Kasumi-1 (cell line): ENCODE data around the gene RBM28.
"Not testable (repeated sequence)": the region's sequence is repeated elsewhere in the genome, so short reads cannot be mapped to it uniquely, and the experiment has no call there.

ENCODE experiments used
- DNase-seq, 2 experiments: peaks; one replicate each; lab custom pipeline; 2025; lab: John Stamatoyannopoulos, UW

The RBM28 gene

GRCh38 chr7:128281605-128282380 is 61.9 kb downstream of the RBM28 start:
- DNase-seq: no peak

- not testable (repeated sequence) for DNase-seq
These were observed 63.3 kb downstream of the RBM28 start for GRCh38 chr7:128280451-128280850.

- no peak for DNase-seq
These were observed 64.5 kb downstream of the RBM28 start for GRCh38 chr7:128279124-128279713.

- no peak for DNase-seq
These were observed 65.3 kb downstream of the RBM28 start for GRCh38 chr7:128278366-128278765.

- DNase-seq: no peak
These were observed 68.0 kb downstream of the RBM28 start for GRCh38 chr7:128275681-128276080.

GRCh38 chr7:128274884-128275603 is 68.7 kb downstream of the RBM28 start:
- DNase-seq: no peak

- no peak for DNase-seq
These were observed 69.3 kb downstream of the RBM28 start for GRCh38 chr7:128274246-128274883.

- no peak for DNase-seq
These were observed 71.7 kb downstream of the RBM28 start for GRCh38 chr7:128271942-128272481.

- no peak for DNase-seq
These were observed 72.2 kb downstream of the RBM28 start for GRCh38 chr7:128271471-128271941.

- DNase-seq: no peak
These were observed 72.9 kb downstream of the RBM28 start for GRCh38 chr7:128270826-128271272.

- no peak for DNase-seq
These were observed 75.5 kb downstream of the RBM28 start for GRCh38 chr7:128268233-128268632.

- DNase-seq: no peak
These were observed 76.1 kb downstream of the RBM28 start for GRCh38 chr7:128267595-128267924.

- no peak for DNase-seq
These were observed 76.7 kb downstream of the RBM28 start for GRCh38 chr7:128266883-128267594.

- no peak for DNase-seq
These were observed 77.2 kb downstream of the RBM28 start for GRCh38 chr7:128266529-128266882.

GRCh38 chr7:128265906-128266300 is 77.8 kb downstream of the RBM28 start:
- DNase-seq: no peak

- DNase-seq: no peak
These were observed 78.4 kb downstream of the RBM28 start for GRCh38 chr7:128265156-128265905.

GRCh38 chr7:128264477-128264876 is 79.2 kb downstream of the RBM28 start:
- no peak for DNase-seq

- DNase-seq: no peak
These were observed 80.3 kb downstream of the RBM28 start for GRCh38 chr7:128263420-128263819.

- DNase-seq: no peak
These were observed 81.3 kb downstream of the RBM28 start for GRCh38 chr7:128262273-128263028.
